ENCODE results near the gene WDR90.

DNA sequence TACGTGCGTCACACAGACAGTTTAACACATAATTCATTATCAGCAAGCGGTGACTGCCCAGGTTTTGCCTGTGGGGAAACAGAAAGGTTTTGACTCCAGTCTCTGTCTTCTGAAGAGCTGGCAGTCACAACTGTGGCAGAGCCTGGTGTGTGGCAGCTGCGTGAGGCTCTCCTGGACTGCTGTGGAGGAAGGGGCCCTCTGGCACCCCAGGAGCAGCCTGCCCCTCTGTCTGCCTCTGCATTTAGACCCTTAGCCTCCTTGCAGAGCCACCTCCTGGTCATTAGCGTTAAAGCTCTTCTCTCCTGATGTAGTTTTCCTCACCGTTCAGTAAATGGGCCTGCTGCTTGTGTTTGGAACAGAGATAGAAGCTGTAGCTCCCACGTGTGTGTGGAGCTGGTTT lies 48.4 kb upstream of the WDR90 start:
- no peak for TF ChIP-seq EZH2 (IDR thresholded peaks at IDR 0.05; ENCODE audit: borderline replicate concordance, low read depth, low read length, poor library complexity, severe bottlenecking)
- TF ChIP-seq, protein P1, sequence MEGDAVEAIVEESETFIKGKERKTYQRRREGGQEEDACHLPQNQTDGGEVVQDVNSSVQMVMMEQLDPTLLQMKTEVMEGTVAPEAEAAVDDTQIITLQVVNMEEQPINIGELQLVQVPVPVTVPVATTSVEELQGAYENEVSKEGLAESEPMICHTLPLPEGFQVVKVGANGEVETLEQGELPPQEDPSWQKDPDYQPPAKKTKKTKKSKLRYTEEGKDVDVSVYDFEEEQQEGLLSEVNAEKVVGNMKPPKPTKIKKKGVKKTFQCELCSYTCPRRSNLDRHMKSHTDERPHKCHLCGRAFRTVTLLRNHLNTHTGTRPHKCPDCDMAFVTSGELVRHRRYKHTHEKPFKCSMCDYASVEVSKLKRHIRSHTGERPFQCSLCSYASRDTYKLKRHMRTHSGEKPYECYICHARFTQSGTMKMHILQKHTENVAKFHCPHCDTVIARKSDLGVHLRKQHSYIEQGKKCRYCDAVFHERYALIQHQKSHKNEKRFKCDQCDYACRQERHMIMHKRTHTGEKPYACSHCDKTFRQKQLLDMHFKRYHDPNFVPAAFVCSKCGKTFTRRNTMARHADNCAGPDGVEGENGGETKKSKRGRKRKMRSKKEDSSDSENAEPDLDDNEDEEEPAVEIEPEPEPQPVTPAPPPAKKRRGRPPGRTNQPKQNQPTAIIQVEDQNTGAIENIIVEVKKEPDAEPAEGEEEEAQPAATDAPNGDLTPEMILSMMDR (conservative IDR thresholded peaks at IDR 0.05; ENCODE audit: low read depth, low read length): peak; percentile 41
